ENCODE data around the gene STK24. TPM values are rescaled to one million over a fixed set of nuclear protein-coding genes. Genes with fewer than 3 reads are reported as not detected.
A peak's percentile ranks its signal among the peaks of the same experiment; 100 is the strongest.

The STK24 gene
- total RNA-seq, 3 donors from 2014 or later: 190 to 210 (median 204) TPM

- no peak for DNase-seq
- H3K9me3 ChIP-seq: no peaks in the 10 kb centered on the region
- H3K4me3 ChIP-seq: no peak overlapping the region
- ATAC-seq: no peak
- intact Hi-C loops (cut with DNase I, micrococcal nuclease): no loop called here
- H3K4me1 ChIP-seq (ENCODE audit: low read depth): peaks cover 50% of the 10 kb centered on the region
- H3K36me3 ChIP-seq (ENCODE audit: low read depth): no peaks in the 10 kb centered on the region
- no peak for TF ChIP-seq CTCF (IDR thresholded peaks at IDR 0.05)
These were observed 34.1 kb downstream of the STK24 start for GRCh38 chr13:98542568-98543377.

- H3K4me3 ChIP-seq: no peak overlapping the region
- TF ChIP-seq CTCF (IDR thresholded peaks at IDR 0.05): no peak
- no peaks in the 10 kb centered on the region for H3K9me3 ChIP-seq
- ATAC-seq (peak; percentile 75), DNase-seq (no peak)
- H3K4me1 ChIP-seq (ENCODE audit: low read depth): peaks cover 52% of the 10 kb centered on the region
- no peaks in the 10 kb centered on the region for H3K36me3 ChIP-seq (ENCODE audit: low read depth)
- intact Hi-C loops (cut with DNase I, micrococcal nuclease): no loop called here
These were observed 35.2 kb downstream of the STK24 start for GRCh38 chr13:98541701-98542203.

- Histone ChIP-seq H3K4me3 (no peak overlapping the region), H3K4me1 (ENCODE audit: low read depth) (peaks cover 56% of the 10 kb centered on the region), H3K36me3 (ENCODE audit: low read depth) (no peaks in the 10 kb centered on the region), H3K9me3 (no peaks in the 10 kb centered on the region)
- DNase-seq: no peak
- intact Hi-C loops (cut with DNase I, micrococcal nuclease): no loop called here
- TF ChIP-seq CTCF (IDR thresholded peaks at IDR 0.05): no peak
- ATAC-seq: no peak
These were observed 35.7 kb downstream of the STK24 start for GRCh38 chr13:98541191-98541590.

GRCh38 chr13:98540476-98540875 lies 36.4 kb downstream of the STK24 start:
- Histone ChIP-seq H3K36me3 (ENCODE audit: low read depth) (no peaks in the 10 kb centered on the region), H3K9me3 (no peaks in the 10 kb centered on the region), H3K4me1 (ENCODE audit: low read depth) (peaks cover 62% of the 10 kb centered on the region), H3K4me3 (no peak overlapping the region)
- no peak for ATAC-seq
- intact Hi-C loops (cut with DNase I, micrococcal nuclease): no loop called here
- no peak for DNase-seq
- TF ChIP-seq CTCF (IDR thresholded peaks at IDR 0.05): no peak

- TF ChIP-seq CTCF (IDR thresholded peaks at IDR 0.05): no peak
- no peaks in the 10 kb centered on the region for H3K36me3 ChIP-seq (ENCODE audit: low read depth)
- no peak for ATAC-seq
- peaks cover 67% of the 10 kb centered on the region for H3K4me1 ChIP-seq (ENCODE audit: low read depth)
- no peaks in the 10 kb centered on the region for H3K9me3 ChIP-seq
- no peak for DNase-seq
- intact Hi-C loops (cut with DNase I, micrococcal nuclease): no loop called here
- no peak overlapping the region for H3K4me3 ChIP-seq
These were observed 37.2 kb downstream of the STK24 start for GRCh38 chr13:98539666-98540065.
